Measurements from ENCODE around the gene SEC14L2.

The SEC14L2 gene

DNA sequence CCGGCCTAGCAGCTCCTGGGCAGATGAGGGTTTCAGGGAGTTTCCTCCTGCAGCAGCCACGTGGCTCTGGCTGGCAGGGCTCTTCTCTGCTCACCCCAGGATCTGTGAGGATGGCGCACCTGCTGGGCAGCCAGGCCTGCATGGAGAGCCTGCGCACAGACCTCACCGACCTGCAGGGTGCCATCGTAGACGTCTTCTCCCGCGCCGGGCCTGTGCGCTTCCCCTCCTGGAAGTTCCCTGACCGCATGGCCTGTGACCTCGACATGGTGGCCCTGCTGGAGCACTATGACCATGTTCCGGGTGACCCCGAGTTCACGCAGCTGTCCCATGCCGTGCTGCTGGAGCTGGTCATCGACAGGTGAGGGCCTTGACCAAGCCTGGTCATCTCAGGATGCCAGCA lies 30.9 kb upstream of the SEC14L2 start:
- no peak overlapping the region for H3K27ac ChIP-seq (ENCODE audit: low read depth, low read length, poor library complexity, severe bottlenecking)
- H3K4me1 ChIP-seq (ENCODE audit: insufficient read depth, low read length, severe bottlenecking), result no peaks in the 10 kb centered on the region
- H2AFZ ChIP-seq (ENCODE audit: low read length), result no peak overlapping the region
- H3K27me3 ChIP-seq (ENCODE audit: insufficient read depth, low read length), result no peaks in the 10 kb centered on the region; the same call in 1 of the 2 replicates
- H3F3A ChIP-seq (ENCODE audit: insufficient read depth, low read length), result no peaks in the 10 kb centered on the region
- H3K4me3 ChIP-seq (ENCODE audit: low read depth, low read length, poor library complexity, severe bottlenecking), result no peak overlapping the region
- H3K79me2 ChIP-seq (ENCODE audit: insufficient read depth, low read length), result no peaks in the 10 kb centered on the region
- no peaks in the 10 kb centered on the region for H3K36me3 ChIP-seq (ENCODE audit: insufficient read depth, low read length)
- no peaks in the 10 kb centered on the region for H3K9me2 ChIP-seq (ENCODE audit: low read depth, low read length)
- H4K20me1 ChIP-seq (ENCODE audit: insufficient read depth, low read length), result no peaks in the 10 kb centered on the region
- H3K9me3 ChIP-seq (ENCODE audit: low read length), result no peaks in the 10 kb centered on the region
- H3K4me2 ChIP-seq (ENCODE audit: low read length), result no peak overlapping the region
- H3K9ac ChIP-seq (ENCODE audit: low read length), result no peak overlapping the region
- TF ChIP-seq EZH2 (IDR thresholded peaks at IDR 0.05; ENCODE audit: borderline replicate concordance, low read length), result no peak
- TF ChIP-seq, protein P1, sequence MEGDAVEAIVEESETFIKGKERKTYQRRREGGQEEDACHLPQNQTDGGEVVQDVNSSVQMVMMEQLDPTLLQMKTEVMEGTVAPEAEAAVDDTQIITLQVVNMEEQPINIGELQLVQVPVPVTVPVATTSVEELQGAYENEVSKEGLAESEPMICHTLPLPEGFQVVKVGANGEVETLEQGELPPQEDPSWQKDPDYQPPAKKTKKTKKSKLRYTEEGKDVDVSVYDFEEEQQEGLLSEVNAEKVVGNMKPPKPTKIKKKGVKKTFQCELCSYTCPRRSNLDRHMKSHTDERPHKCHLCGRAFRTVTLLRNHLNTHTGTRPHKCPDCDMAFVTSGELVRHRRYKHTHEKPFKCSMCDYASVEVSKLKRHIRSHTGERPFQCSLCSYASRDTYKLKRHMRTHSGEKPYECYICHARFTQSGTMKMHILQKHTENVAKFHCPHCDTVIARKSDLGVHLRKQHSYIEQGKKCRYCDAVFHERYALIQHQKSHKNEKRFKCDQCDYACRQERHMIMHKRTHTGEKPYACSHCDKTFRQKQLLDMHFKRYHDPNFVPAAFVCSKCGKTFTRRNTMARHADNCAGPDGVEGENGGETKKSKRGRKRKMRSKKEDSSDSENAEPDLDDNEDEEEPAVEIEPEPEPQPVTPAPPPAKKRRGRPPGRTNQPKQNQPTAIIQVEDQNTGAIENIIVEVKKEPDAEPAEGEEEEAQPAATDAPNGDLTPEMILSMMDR (IDR thresholded peaks at IDR 0.05; ENCODE audit: low read length), result no peak

DNA sequence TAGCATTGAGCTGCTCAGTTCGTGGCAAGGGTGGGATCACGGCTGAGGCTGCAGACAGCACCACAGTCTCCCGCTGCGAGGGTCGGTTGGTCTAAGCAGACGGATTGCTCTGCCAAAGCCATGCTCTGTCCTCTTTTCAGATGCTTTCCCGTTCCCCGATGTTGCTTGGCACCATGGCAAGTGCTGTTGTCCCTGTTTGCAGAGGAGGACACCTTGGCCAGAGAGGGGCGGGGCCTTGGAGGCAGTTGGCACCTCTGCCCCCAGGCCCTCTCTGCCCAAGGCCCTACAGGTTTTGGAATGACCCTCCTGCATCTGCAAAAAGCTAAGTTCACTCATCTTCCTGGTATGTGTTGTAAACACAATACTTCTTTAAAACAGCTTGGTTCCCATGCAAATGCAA lies 28.4 kb upstream of the SEC14L2 start:
- Histone ChIP-seq H2AFZ (ENCODE audit: low read length) (no peak overlapping the region), H3K4me2 (ENCODE audit: low read length) (no peak overlapping the region), H3K27ac (ENCODE audit: low read depth, low read length, poor library complexity, severe bottlenecking) (no peak overlapping the region), H3F3A (ENCODE audit: insufficient read depth, low read length) (no peaks in the 10 kb centered on the region), H3K9me2 (ENCODE audit: low read depth, low read length) (no peaks in the 10 kb centered on the region), H3K9me3 (ENCODE audit: low read length) (no peaks in the 10 kb centered on the region), H3K27me3 (ENCODE audit: insufficient read depth, low read length) (no peaks in the 10 kb centered on the region; the same call in 1 of the 2 replicates), H3K9ac (ENCODE audit: low read length) (no peak overlapping the region), H3K79me2 (ENCODE audit: insufficient read depth, low read length) (no peaks in the 10 kb centered on the region), H3K36me3 (ENCODE audit: insufficient read depth, low read length) (no peaks in the 10 kb centered on the region), H4K20me1 (ENCODE audit: insufficient read depth, low read length) (no peaks in the 10 kb centered on the region), H3K4me3 (ENCODE audit: low read depth, low read length, poor library complexity, severe bottlenecking) (no peak overlapping the region), H3K4me1 (ENCODE audit: insufficient read depth, low read length, severe bottlenecking) (no peaks in the 10 kb centered on the region)
- TF ChIP-seq, protein P1 (IDR thresholded peaks at IDR 0.05; ENCODE audit: low read length), result no peak
- TF ChIP-seq EZH2 (IDR thresholded peaks at IDR 0.05; ENCODE audit: borderline replicate concordance, low read length), result no peak

DNA sequence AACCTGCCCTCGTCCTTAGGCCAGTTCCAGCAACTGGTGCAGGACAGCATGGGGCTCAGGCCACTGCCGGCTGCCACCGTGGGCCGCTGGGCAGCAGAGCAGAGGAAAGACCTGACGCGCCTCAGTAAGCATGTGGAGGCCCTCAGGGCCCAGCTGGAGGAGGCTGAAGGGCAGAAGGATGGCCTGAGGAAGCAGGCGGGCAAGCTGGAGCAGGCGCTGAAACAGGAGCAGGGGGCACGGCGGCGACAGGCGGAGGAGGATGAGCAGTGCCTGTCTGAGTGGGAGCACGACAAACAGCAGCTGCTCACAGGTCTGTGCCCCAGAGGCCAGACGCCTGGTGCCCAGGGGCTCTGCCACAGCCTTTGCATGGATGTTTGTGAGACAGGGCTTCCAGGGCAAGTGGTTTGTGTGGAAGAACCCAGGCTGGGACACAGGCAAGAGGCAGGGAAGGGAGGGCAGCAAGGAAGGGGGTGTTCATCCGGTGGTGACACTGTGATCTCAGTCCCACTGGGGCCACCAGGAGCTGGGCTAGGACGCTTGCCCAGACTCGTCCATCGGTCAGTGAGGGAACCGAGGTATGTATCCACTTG lies 26.1 kb upstream of the SEC14L2 start:
- H3K4me1 ChIP-seq (ENCODE audit: insufficient read depth, low read length, severe bottlenecking), result no peaks in the 10 kb centered on the region
- H3K36me3 ChIP-seq (ENCODE audit: insufficient read depth, low read length), result no peaks in the 10 kb centered on the region
- no peaks in the 10 kb centered on the region for H3K9me3 ChIP-seq (ENCODE audit: low read length)
- no peaks in the 10 kb centered on the region for H4K20me1 ChIP-seq (ENCODE audit: insufficient read depth, low read length)
- H2AFZ ChIP-seq (ENCODE audit: low read length), result no peak overlapping the region
- TF ChIP-seq, protein P1 (IDR thresholded peaks at IDR 0.05; ENCODE audit: low read length), result no peak
- no peak for TF ChIP-seq EZH2 (IDR thresholded peaks at IDR 0.05; ENCODE audit: borderline replicate concordance, low read length)
- H3K4me3 ChIP-seq (ENCODE audit: low read depth, low read length, poor library complexity, severe bottlenecking), result no peak overlapping the region
- no peaks in the 10 kb centered on the region for H3K9me2 ChIP-seq (ENCODE audit: low read depth, low read length)
- H3K27me3 ChIP-seq (ENCODE audit: insufficient read depth, low read length), result peaks cover 4% of the 10 kb centered on the region; the same call in 1 of the 2 replicates
- no peak overlapping the region for H3K4me2 ChIP-seq (ENCODE audit: low read length)
- no peak overlapping the region for H3K9ac ChIP-seq (ENCODE audit: low read length)
- no peak overlapping the region for H3K27ac ChIP-seq (ENCODE audit: low read depth, low read length, poor library complexity, severe bottlenecking)
- H3F3A ChIP-seq (ENCODE audit: insufficient read depth, low read length), result no peaks in the 10 kb centered on the region
- no peaks in the 10 kb centered on the region for H3K79me2 ChIP-seq (ENCODE audit: insufficient read depth, low read length)
